Retinal pigment epithelial cell (primary cell): Measurements from ENCODE around the gene TKT.
"Not testable (repeated sequence)": the region's sequence is repeated elsewhere in the genome, so short reads cannot be mapped to it uniquely, and the experiment has no call there.

Source experiments
- DNase-seq: peaks from one replicate; pipeline ENCODE4 v3.0.0-alpha.2; 2010; ENCODE audit warnings: low read depth
- H3K4me3 ChIP-seq: 2 replicates; pipeline ENCODE4 v1.5.1; 2011; ENCODE audit warnings: mild to moderate bottlenecking, low read length, control low read depth, moderate library complexity
- TF ChIP-seq, protein P1 (sequence below): conservative IDR thresholded peaks from 2 replicates; pipeline ENCODE4 v1.5.1; 2011; ENCODE audit warnings: low read depth, low read length, control low read depth, inconsistent platforms

Gene TKT

DNA sequence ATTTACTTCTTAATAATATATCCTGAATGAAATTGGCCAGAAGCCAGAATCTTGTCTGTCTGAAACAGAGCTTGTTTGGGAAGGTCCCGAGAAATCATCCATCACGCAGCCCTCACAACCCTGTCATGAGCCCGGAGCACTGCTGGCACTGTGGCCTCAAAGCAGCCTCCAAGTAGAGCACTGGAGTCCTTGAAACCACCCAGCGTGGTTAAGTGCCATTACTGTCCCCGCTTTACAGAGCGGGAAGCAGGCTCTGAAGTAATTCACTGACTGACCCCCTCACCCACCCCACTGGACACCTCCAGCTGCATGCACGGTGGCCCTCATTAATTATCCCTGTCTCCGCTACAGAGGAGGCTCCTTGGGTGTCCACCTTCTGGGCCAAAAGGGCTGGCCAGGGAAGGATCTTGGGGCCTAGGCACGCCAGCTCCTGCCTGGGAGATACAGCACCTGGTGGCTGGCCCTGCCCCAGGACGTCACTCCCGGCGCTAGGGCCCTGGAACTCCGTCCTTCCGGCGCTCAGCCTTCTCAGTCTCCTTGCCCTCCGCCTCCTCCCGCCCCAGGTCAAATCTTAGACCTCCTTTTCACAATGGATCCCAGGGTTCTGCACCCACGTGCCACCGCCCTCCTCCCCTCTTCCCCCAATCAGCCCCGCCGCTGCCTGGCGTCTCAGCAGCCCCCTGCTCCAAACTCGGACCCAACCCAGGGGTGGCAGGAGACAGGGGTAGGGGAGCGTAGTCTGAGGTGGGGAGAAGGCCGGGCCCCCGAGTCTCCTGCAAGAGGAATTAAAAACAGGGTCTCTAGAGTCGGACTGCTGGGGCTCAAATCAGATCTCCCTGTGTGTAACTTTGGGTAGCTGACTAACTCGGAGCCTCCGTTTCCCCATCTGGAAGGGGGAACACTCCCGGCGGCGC, 1.1 kb downstream of the TKT start:
- H3K4me3 ChIP-seq = peak overlapping the region; percentile 96
- TF ChIP-seq, protein P1, sequence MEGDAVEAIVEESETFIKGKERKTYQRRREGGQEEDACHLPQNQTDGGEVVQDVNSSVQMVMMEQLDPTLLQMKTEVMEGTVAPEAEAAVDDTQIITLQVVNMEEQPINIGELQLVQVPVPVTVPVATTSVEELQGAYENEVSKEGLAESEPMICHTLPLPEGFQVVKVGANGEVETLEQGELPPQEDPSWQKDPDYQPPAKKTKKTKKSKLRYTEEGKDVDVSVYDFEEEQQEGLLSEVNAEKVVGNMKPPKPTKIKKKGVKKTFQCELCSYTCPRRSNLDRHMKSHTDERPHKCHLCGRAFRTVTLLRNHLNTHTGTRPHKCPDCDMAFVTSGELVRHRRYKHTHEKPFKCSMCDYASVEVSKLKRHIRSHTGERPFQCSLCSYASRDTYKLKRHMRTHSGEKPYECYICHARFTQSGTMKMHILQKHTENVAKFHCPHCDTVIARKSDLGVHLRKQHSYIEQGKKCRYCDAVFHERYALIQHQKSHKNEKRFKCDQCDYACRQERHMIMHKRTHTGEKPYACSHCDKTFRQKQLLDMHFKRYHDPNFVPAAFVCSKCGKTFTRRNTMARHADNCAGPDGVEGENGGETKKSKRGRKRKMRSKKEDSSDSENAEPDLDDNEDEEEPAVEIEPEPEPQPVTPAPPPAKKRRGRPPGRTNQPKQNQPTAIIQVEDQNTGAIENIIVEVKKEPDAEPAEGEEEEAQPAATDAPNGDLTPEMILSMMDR = no peak
- no peak for DNase-seq

DNA sequence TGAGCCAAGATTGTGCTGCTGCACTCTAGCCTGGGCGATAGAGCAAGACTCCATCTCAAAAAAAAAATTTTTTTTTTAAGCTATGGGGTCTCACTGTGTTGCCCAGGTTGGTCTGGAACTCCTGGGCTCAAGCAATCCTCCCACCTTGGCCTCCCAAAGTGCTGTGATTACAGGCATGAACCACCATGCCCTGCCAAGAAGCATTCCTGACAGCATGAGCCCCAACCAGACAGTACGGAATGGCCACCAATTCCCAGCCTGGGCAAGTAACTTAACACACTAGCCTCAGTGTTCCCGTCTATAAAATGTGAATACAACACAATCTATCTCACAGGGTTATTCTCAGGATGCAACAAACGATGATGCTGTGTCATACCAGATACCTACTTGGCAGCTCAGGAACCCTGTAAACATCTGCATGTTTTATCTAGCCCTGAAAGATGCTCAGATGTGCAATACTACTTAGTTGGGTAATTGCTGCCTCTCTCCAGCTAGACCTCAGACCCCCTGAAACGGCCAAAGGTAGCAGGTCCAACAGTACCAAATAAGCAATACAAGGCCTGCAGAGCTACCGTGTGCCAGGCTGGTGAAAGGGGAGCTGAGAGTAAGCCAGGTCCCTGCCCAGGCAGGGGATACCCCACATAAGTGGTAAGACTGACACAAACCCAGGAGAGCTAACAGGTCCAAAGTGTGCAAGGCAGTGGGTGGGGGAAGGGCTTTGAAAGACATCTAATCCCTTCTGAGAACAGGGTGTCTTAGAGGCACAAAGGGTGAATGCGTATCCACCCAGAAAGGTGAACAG, 1.9 kb downstream of the TKT start:
- H3K4me3 ChIP-seq = peak overlapping the region; percentile 96
- TF ChIP-seq, protein P1 = no peak
- DNase-seq = no peak

DNA sequence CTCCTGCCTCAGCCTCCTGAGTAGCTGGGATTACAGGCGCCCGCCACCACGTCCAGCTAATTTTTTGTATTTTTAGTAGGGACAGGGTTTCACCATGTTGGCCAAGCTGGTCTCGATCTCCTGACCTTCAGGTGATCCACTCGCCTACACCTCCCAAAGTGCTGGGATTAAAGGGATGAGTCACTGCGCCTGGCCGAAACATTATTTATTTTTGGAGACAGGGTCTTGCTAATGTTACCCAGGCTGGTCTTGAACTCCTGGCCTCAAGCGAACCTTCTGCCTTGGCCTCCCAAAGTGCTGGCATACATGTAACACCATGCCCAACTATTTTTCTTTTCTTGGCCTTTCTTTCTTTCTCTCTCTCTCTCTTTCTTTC, 2.9 kb downstream of the TKT start:
- DNase-seq = not testable (repeated sequence)
- H3K4me3 ChIP-seq = peak overlapping the region; percentile 96

DNA sequence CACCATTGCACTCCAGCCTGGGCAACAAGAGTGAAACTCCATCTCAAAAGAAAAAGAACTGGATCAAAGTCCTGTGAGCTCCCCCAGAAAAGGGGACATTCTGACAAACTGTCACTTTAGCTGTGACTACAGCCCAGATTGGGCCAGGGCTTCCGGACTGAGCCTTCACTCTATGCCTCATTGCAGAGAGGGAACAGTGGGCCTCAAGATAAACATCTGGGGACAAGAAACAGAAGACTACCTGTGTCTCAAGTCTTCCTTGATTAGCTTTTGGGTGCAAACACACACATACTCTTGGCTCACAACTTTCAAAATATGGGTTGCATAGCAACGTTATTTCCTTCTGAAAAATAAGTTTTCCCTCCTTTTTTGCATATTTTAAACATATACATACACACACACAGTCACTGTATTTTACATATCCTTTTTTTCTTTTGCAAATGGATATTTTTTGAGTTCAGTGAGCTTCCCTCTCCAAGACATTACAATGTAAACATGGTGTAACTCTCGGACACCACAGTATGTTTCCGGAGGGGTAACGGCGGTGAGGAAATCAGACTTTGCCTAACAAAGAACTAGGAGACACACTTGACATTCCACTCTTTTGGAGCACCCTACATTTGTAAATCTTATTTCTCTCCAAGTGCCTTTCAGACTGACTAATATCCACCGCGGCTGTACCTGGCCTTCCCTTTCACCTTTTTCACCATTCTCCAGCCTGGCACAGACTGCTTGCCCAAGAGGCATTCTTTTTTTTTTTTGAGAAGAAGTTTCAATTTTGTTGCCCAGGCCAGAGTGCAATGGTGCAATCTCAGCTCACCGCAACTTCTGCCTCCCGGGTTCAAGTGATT, 3.5 kb downstream of the TKT start:
- H3K4me3 ChIP-seq = peak overlapping the region; percentile 13
- DNase-seq = no peak

DNA sequence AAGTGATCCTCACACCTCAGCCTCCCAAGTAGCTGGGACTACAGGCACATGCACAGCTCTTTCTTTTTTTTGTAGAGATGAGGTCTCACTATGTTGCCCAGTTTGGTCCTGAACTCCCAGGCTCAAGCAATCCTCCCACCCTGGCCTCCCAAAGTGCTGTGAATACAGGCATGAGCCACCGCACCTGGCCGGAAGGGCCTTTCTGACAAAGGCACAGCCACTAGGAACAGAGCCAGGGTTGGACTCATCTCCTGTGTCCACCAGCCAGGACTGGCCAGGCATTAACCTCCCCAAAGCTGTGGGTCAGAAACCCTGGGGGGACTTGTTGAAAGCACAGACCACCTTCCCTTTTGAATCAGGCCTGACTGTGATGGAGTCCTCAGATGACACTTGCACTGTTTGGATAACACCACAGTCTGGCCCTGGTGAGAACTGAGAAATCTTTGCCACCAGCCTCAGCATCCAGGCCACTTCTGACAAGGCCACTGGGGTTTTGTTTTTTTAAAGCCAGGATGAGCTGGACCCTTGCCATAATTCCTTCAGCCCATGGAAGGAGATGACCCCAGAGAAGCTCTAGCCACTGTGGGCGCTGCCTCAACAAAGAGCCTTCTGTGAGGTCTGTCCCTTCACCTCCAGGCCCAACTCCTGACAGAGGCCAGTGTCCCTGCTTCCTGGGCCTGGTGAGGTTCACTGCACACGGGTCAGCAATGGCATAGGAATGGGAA, 4.8 kb downstream of the TKT start:
- no peak overlapping the region for H3K4me3 ChIP-seq
- TF ChIP-seq, protein P1 = no peak
- no peak for DNase-seq

More for the DNA sequence above, 3.5 kb downstream of the TKT start:
- TF ChIP-seq, protein P1 = no peak

DNA sequence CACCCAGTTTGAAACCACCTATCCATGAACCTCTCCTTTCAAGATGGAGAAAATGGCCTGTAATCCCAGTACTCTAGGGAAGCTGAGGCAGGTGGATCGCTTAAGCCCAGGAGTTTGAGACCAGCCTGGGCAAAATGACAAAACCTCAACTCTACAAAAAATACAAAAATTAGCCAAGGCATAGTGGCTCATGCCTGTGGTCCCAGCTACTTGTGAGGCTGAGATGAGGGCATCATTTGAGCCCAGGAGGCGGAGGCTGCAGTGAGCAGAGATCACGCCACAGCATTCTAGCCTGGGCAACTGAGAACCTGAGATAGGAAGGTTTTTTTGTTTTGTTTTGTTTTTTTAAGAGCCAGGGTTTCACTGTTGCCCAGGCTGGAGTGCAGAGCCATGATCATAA, 5.4 kb downstream of the TKT start:
- TF ChIP-seq, protein P1 = no peak
- no peak overlapping the region for H3K4me3 ChIP-seq
- no peak for DNase-seq
